ENCODE results near the gene DSC1.
"Not testable (repeated sequence)": the region's sequence is repeated elsewhere in the genome, so short reads cannot be mapped to it uniquely, and the experiment has no call there.

Gene DSC1

GRCh38 chr18:31171144-31171839 is 8.6 kb upstream of the DSC1 start:
- DNase-seq (ENCODE audit: low spot score) (no peak), FAIRE-seq (no peak)

GRCh38 chr18:31170335-31170734 is 7.7 kb upstream of the DSC1 start:
- DNase-seq (ENCODE audit: low spot score) (no peak), FAIRE-seq (no peak)

- FAIRE-seq (no peak), DNase-seq (ENCODE audit: low spot score) (no peak)
These were observed 250 bp downstream of the DSC1 start for GRCh38 chr18:31162419-31162793.

- FAIRE-seq (no peak), DNase-seq (ENCODE audit: low spot score) (no peak)
These were observed 768 bp downstream of the DSC1 start for GRCh38 chr18:31161757-31162418.

- FAIRE-seq, result no peak
- no peak for DNase-seq (ENCODE audit: low spot score)
These were observed 5.6 kb downstream of the DSC1 start for GRCh38 chr18:31156821-31157763.

GRCh38 chr18:31155498-31155897 is 7.2 kb downstream of the DSC1 start:
- no peak for FAIRE-seq
- no peak for DNase-seq (ENCODE audit: low spot score)

GRCh38 chr18:31154181-31154580 is 8.5 kb downstream of the DSC1 start:
- no peak for DNase-seq (ENCODE audit: low spot score)
- FAIRE-seq, result no peak

- FAIRE-seq (no peak), DNase-seq (ENCODE audit: low spot score) (no peak)
These were observed 13.3 kb downstream of the DSC1 start for GRCh38 chr18:31149351-31149750.

- DNase-seq (ENCODE audit: low spot score), result no peak
- FAIRE-seq, result no peak
These were observed 14.1 kb downstream of the DSC1 start for GRCh38 chr18:31148600-31148999.

- FAIRE-seq, result no peak
- no peak for DNase-seq (ENCODE audit: low spot score)
These were observed 15.8 kb downstream of the DSC1 start for GRCh38 chr18:31146809-31147208.

- no peak for DNase-seq (ENCODE audit: low spot score)
- FAIRE-seq, result no peak
These were observed 19.6 kb downstream of the DSC1 start for GRCh38 chr18:31143025-31143424.

- DNase-seq (ENCODE audit: low spot score) (no peak), FAIRE-seq (no peak)
These were observed 23.9 kb downstream of the DSC1 start for GRCh38 chr18:31138709-31139108.

GRCh38 chr18:31134988-31135529 is 27.6 kb downstream of the DSC1 start:
- FAIRE-seq (no peak), DNase-seq (ENCODE audit: low spot score) (no peak)

GRCh38 chr18:31129398-31130115 is 33.1 kb downstream of the DSC1 start:
- DNase-seq (ENCODE audit: low spot score) (no peak), FAIRE-seq (no peak)

GRCh38 chr18:31125878-31126277 is 36.8 kb downstream of the DSC1 start:
- no peak for DNase-seq (ENCODE audit: low spot score)
- no peak for FAIRE-seq

- not testable (repeated sequence) for DNase-seq (ENCODE audit: low spot score); FAIRE-seq
These were observed 39.5 kb downstream of the DSC1 start for GRCh38 chr18:31123125-31123524.

- no peak for FAIRE-seq
- DNase-seq (ENCODE audit: low spot score), result no peak
These were observed 42.1 kb downstream of the DSC1 start for GRCh38 chr18:31120594-31120993.

- DNase-seq (ENCODE audit: low spot score) (no peak), FAIRE-seq (no peak)
These were observed 45.6 kb downstream of the DSC1 start for GRCh38 chr18:31116853-31117595.

GRCh38 chr18:31112804-31113203 is 49.9 kb downstream of the DSC1 start:
- FAIRE-seq (no peak), DNase-seq (ENCODE audit: low spot score) (no peak)

- FAIRE-seq (no peak), DNase-seq (ENCODE audit: low spot score) (no peak)
These were observed 56.9 kb downstream of the DSC1 start for GRCh38 chr18:31105733-31106132.
